PC-3 (cell line): ENCODE data around the gene COG5.
"Not testable (repeated sequence)": the region's sequence is repeated elsewhere in the genome, so short reads cannot be mapped to it uniquely, and the experiment has no call there.

ENCODE experiments used
- EZH2 ChIP-seq: fragments of 300-600 bp; sonication (generic); IDR thresholded peaks from one replicate; pipeline ENCODE4 v1.6.1; 2017; ENCODE audit warnings: antibody characterized with exemption, mild to moderate bottlenecking, low read length; ENCODE audit not compliant: unreplicated experiment
- TF ChIP-seq, protein P1 (sequence below): fragments of 300-600 bp; sonication (generic); conservative IDR thresholded peaks from 2 replicates; pipeline ENCODE4 v1.5.1; 2017; ENCODE audit warnings: antibody characterized with exemption, low read depth, mild to moderate bottlenecking, low read length

DNA sequence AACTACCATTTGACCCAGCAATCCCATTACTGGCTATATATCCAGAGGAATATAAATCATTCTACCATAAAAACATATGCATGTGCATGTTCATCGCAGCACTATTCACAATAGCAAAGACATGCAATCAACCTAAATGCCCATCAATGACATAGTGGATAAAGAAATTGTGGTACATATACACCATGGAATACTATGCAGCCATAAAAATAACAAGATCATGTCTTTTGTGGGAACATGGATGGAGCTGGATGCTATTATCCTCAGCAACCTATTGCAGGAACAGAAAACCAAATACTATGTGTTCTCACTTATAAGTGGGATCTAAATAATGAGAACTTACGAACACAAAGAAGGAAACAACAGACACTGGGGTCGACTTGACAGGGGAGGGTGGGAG is 316.9 kb downstream of the COG5 start:
- TF ChIP-seq, protein P1, sequence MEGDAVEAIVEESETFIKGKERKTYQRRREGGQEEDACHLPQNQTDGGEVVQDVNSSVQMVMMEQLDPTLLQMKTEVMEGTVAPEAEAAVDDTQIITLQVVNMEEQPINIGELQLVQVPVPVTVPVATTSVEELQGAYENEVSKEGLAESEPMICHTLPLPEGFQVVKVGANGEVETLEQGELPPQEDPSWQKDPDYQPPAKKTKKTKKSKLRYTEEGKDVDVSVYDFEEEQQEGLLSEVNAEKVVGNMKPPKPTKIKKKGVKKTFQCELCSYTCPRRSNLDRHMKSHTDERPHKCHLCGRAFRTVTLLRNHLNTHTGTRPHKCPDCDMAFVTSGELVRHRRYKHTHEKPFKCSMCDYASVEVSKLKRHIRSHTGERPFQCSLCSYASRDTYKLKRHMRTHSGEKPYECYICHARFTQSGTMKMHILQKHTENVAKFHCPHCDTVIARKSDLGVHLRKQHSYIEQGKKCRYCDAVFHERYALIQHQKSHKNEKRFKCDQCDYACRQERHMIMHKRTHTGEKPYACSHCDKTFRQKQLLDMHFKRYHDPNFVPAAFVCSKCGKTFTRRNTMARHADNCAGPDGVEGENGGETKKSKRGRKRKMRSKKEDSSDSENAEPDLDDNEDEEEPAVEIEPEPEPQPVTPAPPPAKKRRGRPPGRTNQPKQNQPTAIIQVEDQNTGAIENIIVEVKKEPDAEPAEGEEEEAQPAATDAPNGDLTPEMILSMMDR: not testable (repeated sequence)
- TF ChIP-seq EZH2: not testable (repeated sequence)
